Activated T-helper 2 cell treated with anti-CD3 and anti-CD28 coated beads, Interferon-gamma antibody, Interleukin-2, Interleukin-4, amounts not matched to agents 10 μg/mL and 5 μg/mL and 100 μg/mL, durations not matched to agents 14 hours and 24 hours and 36 hours (primary cell): Measurements from ENCODE around the gene CCDC158. TPM values are rescaled to one million over a fixed set of nuclear protein-coding genes. Genes with fewer than 3 reads are reported as not detected.

ENCODE experiments used
- DNase-seq: peaks from one replicate; pipeline ENCODE4 v3.0.0; 2021; ENCODE audit warnings: low spot score
- H3K27ac Mint-ChIP-seq: one replicate; pipeline ENCODE4 v1.8.0; 2021; ENCODE audit warnings: mixed read lengths
- H3K27me3 Mint-ChIP-seq: one replicate; pipeline ENCODE4 v1.8.0; 2021; ENCODE audit warnings: low read depth, mixed read lengths
- H3K36me3 Mint-ChIP-seq: one replicate; pipeline ENCODE4 v1.8.0; 2021; ENCODE audit warnings: low read depth, mixed read lengths
- H3K4me1 Mint-ChIP-seq: one replicate; pipeline ENCODE4 v1.8.0; 2021; ENCODE audit warnings: low read depth, mixed read lengths
- H3K4me3 Mint-ChIP-seq: one replicate; pipeline ENCODE4 v1.8.0; 2021; ENCODE audit warnings: low read depth, mild to moderate bottlenecking, moderate library complexity, mixed read lengths
- H3K9me3 Mint-ChIP-seq: one replicate; pipeline ENCODE4 v1.8.0; 2021; ENCODE audit warnings: mixed read lengths
- intact Hi-C: fragments of 100-400 bp; cut with micrococcal nuclease; formaldehyde crosslinking; loops from one replicate; pipeline ENCODE4 v1.15.1; 2023
- total RNA-seq: library from RNA; stranded (reverse); gene quantifications from 2 replicates; pipeline ENCODE4 v1.2.3, GENCODE V29; 2022

The CCDC158 gene
- total RNA-seq, 1 donor from 2014 or later, result not detected

GRCh38 chr4:76312457-76312856, 108.5 kb downstream of the CCDC158 start:
- no peak for DNase-seq
- Mint-ChIP-seq H3K4me1 (no peaks in the 10 kb centered on the region), H3K9me3 (peaks cover 17% of the 10 kb centered on the region), H3K36me3 (no peaks in the 10 kb centered on the region), H3K27me3 (peaks cover 47% of the 10 kb centered on the region), H3K27ac (no peak overlapping the region), H3K4me3 (no peak overlapping the region)
- intact Hi-C loops, result no loop called here

GRCh38 chr4:76311896-76312331, 109.0 kb downstream of the CCDC158 start:
- H3K27me3 Mint-ChIP-seq, result peaks cover 44% of the 10 kb centered on the region
- peaks cover 14% of the 10 kb centered on the region for H3K9me3 Mint-ChIP-seq
- no peak overlapping the region for H3K27ac Mint-ChIP-seq
- no peak for DNase-seq
- intact Hi-C loops, result no loop called here
- H3K36me3 Mint-ChIP-seq, result no peaks in the 10 kb centered on the region
- H3K4me1 Mint-ChIP-seq, result no peaks in the 10 kb centered on the region
- no peak overlapping the region for H3K4me3 Mint-ChIP-seq

- DNase-seq, result no peak
- H3K9me3 Mint-ChIP-seq, result peaks cover 5% of the 10 kb centered on the region
- H3K36me3 Mint-ChIP-seq, result no peaks in the 10 kb centered on the region
- H3K27me3 Mint-ChIP-seq, result peaks cover 41% of the 10 kb centered on the region
- H3K4me3 Mint-ChIP-seq, result no peak overlapping the region
- H3K4me1 Mint-ChIP-seq, result no peaks in the 10 kb centered on the region
- H3K27ac Mint-ChIP-seq, result no peak overlapping the region
- intact Hi-C loops, result no loop called here
These were observed 110.3 kb downstream of the CCDC158 start for GRCh38 chr4:76310683-76311082.

- intact Hi-C loops, result loop anchor here (10.0 kb wide), 2 partner anchors 285 to 715 kb away; partner anchors contain the start of gene CXCL10
- DNase-seq, result no peak
These were observed 110.9 kb downstream of the CCDC158 start for GRCh38 chr4:76309939-76310550.

GRCh38 chr4:76308548-76308947, 112.4 kb downstream of the CCDC158 start:
- Mint-ChIP-seq H3K9me3 (no peaks in the 10 kb centered on the region), H3K4me3 (no peak overlapping the region), H3K4me1 (peaks cover 14% of the 10 kb centered on the region), H3K27ac (no peak overlapping the region), H3K27me3 (peaks cover 42% of the 10 kb centered on the region), H3K36me3 (no peaks in the 10 kb centered on the region)
- no peak for DNase-seq
- intact Hi-C loops, result loop anchor here (10.0 kb wide), 2 partner anchors 284 to 716 kb away; partner anchors contain the start of gene CXCL10

More at GRCh38 chr4:76309939-76310550, 110.9 kb downstream of the CCDC158 start:
- Mint-ChIP-seq H3K27ac (no peak overlapping the region), H3K27me3 (peaks cover 41% of the 10 kb centered on the region), H3K36me3 (no peaks in the 10 kb centered on the region), H3K4me1 (peaks cover 5% of the 10 kb centered on the region), H3K4me3 (no peak overlapping the region), H3K9me3 (peaks cover under 1% of the 10 kb centered on the region)

- H3K4me1 Mint-ChIP-seq, result peaks cover 20% of the 10 kb centered on the region
- peaks cover 45% of the 10 kb centered on the region for H3K27me3 Mint-ChIP-seq
- H3K36me3 Mint-ChIP-seq, result no peaks in the 10 kb centered on the region
- intact Hi-C loops, result loop anchor here (10.0 kb wide), 2 partner anchors 283 to 717 kb away; partner anchors contain the start of gene CXCL10
- DNase-seq, result no peak
- no peaks in the 10 kb centered on the region for H3K9me3 Mint-ChIP-seq
- no peak overlapping the region for H3K27ac Mint-ChIP-seq
- peak overlapping the region; percentile 57 for H3K4me3 Mint-ChIP-seq
These were observed 113.3 kb downstream of the CCDC158 start for GRCh38 chr4:76307660-76308014.

GRCh38 chr4:76306882-76307659, 113.9 kb downstream of the CCDC158 start:
- Mint-ChIP-seq H3K27me3 (peaks cover 45% of the 10 kb centered on the region), H3K36me3 (no peaks in the 10 kb centered on the region), H3K4me3 (peak overlapping the region; percentile 57), H3K4me1 (peaks cover 25% of the 10 kb centered on the region), H3K9me3 (no peaks in the 10 kb centered on the region), H3K27ac (no peak overlapping the region)
- no peak for DNase-seq
- intact Hi-C loops, result loop anchor here (10.0 kb wide), 2 partner anchors 282 to 718 kb away; partner anchors contain the start of gene CXCL10

GRCh38 chr4:76305971-76306881, 114.7 kb downstream of the CCDC158 start, which contains the start of gene STBD1:
TSS of gene STBD1 (plus strand) at chr4:76306733. CDS start at chr4:76306770, 37 bp downstream.
- Mint-ChIP-seq H3K4me3 (peak within 1 kb of the TSS; percentile 57), H3K36me3 (no peaks in the 10 kb centered on the region)
- intact Hi-C loops, result loop anchor here (10.0 kb wide), 2 partner anchors 281 to 719 kb away; partner anchors contain the start of gene CXCL10

GRCh38 chr4:76305033-76305687, 115.8 kb downstream of the CCDC158 start:
- Mint-ChIP-seq H3K36me3 (no peaks in the 10 kb centered on the region), H3K27ac (no peak overlapping the region), H3K9me3 (no peaks in the 10 kb centered on the region), H3K4me3 (peak overlapping the region; percentile 45), H3K4me1 (peaks cover 44% of the 10 kb centered on the region), H3K27me3 (peaks cover 36% of the 10 kb centered on the region)
- no peak for DNase-seq
- intact Hi-C loops, result loop anchor here (10.0 kb wide), 2 partner anchors 280 to 720 kb away; partner anchors contain the start of gene CXCL10

More at GRCh38 chr4:76305971-76306881, 114.7 kb downstream of the CCDC158 start, which contains the start of gene STBD1:
- Mint-ChIP-seq H3K4me1 (peaks cover 33% of the 10 kb centered on the region), H3K27ac (no peak within 1 kb of the TSS), H3K27me3 (peaks cover 41% of the 10 kb centered on the region), H3K9me3 (no peaks in the 10 kb centered on the region)
- DNase-seq, result peak; percentile 23

- Mint-ChIP-seq H3K27ac (no peak overlapping the region), H3K27me3 (peaks cover 18% of the 10 kb centered on the region), H3K4me3 (no peak overlapping the region), H3K36me3 (peaks cover 6% of the 10 kb centered on the region), H3K4me1 (peaks cover 49% of the 10 kb centered on the region), H3K9me3 (peaks cover 6% of the 10 kb centered on the region)
- intact Hi-C loops, result loop anchor here (5.0 to 10.0 kb wide), 3 partner anchors 246 to 722 kb away; partner anchors contain the start of gene CXCL10
- DNase-seq, result no peak
These were observed 118.0 kb downstream of the CCDC158 start for GRCh38 chr4:76302826-76303438.

GRCh38 chr4:76301775-76302162, 119.2 kb downstream of the CCDC158 start:
- Mint-ChIP-seq H3K27ac (peak overlapping the region; percentile 5), H3K27me3 (peaks cover 11% of the 10 kb centered on the region), H3K4me1 (peaks cover 49% of the 10 kb centered on the region), H3K36me3 (peaks cover 6% of the 10 kb centered on the region), H3K9me3 (peaks cover 17% of the 10 kb centered on the region), H3K4me3 (no peak overlapping the region)
- intact Hi-C loops, result loop anchor here (1.0 to 10.0 kb wide), 4 partner anchors 87 to 723 kb away; partner anchors contain the start of gene CXCL10
- DNase-seq, result no peak
